Hypothalamus (tissue), 51 donors: ENCODE data around the gene SPEF2.

Experiments used
- DNase-seq, 51 donors: peaks; one replicate each; lab custom pipeline; 2025; lab: John Stamatoyannopoulos, UW

The SPEF2 gene, protein sequence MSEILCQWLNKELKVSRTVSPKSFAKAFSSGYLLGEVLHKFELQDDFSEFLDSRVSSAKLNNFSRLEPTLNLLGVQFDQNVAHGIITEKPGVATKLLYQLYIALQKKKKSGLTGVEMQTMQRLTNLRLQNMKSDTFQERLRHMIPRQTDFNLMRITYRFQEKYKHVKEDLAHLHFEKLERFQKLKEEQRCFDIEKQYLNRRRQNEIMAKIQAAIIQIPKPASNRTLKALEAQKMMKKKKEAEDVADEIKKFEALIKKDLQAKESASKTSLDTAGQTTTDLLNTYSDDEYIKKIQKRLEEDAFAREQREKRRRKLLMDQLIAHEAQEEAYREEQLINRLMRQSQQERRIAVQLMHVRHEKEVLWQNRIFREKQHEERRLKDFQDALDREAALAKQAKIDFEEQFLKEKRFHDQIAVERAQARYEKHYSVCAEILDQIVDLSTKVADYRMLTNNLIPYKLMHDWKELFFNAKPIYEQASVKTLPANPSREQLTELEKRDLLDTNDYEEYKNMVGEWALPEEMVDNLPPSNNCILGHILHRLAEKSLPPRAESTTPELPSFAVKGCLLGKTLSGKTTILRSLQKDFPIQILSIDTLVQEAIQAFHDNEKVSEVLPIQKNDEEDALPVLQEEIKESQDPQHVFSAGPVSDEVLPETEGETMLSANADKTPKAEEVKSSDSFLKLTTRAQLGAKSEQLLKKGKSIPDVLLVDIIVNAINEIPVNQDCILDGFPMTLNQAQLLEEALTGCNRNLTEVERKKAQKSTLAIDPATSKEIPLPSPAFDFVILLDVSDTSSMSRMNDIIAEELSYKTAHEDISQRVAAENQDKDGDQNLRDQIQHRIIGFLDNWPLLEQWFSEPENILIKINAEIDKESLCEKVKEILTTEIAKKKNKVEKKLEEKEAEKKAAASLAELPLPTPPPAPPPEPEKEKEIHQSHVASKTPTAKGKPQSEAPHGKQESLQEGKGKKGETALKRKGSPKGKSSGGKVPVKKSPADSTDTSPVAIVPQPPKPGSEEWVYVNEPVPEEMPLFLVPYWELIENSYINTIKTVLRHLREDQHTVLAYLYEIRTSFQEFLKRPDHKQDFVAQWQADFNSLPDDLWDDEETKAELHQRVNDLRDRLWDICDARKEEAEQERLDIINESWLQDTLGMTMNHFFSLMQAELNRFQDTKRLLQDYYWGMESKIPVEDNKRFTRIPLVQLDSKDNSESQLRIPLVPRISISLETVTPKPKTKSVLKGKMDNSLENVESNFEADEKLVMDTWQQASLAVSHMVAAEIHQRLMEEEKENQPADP (N-terminal part only)

DNA sequence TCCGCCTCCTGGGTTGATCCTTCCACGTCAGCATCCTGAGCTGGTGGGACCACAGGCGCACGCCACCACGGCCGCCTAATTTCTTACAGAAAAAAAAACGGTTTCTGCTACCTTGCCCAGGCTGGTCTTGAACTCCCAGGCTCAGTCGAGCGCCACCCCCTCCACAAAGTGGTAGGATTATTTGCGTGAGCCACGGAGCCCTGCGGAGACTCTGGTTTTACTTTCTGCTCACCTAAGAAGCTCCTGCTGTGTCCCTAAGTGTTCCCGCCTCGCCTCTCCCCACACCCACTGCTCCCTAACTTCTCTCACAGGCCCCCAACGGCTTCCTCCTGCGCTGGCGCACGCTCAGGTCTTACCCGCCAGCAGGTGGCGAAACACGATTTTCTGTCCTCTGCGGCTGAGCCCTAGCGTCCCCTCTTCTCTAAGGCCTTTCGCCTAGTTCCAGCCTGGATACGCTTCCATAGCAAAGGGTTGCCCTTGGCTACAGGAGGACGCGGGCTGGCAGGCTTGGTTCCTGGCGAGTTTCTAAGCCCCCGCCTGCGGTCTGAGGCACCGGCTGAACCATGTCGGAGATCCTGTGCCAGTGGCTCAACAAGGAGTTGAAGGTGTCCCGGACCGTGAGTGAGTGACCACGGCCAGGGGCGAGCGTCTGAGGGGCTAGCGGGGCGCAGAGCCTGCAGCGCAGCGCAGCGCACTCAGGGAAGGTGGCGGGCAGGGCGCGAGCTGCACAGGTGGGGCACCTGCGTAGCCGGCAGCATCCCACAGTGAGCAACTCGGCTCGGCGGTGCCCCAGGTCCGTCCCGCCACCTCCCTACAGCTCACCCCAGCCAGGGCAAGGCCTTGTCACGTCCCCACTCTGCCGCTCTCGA lies at the start of gene SPEF2:
TSS of gene SPEF2 (plus strand) at position 429 of the 869 bp plus-strand sequence. CDS start at position 564, 135 bp downstream.
- DNase-seq, result peak in 50 of 51 donors; percentile 14 to 86 (median 66)

DNA sequence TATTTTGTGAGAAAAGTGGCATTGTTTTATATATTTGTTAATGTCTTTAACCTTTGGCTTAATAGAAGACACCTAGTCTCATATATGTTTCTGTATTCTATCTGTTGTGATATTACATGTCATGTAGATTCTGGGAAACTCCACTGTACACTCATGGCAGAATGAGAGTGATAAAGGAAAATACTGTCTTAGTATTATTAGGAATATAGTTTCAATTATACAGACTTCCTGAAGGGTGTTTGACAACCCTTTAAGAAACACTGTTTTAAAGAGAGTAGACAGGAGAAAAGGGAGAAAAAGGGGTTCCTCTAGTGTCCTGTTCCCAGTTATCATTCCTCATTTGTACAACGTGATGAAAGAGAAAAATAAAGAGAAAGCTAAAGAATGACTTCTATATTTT lies 42.1 kb upstream of the SPEF2 start:
- no peak for DNase-seq

DNA sequence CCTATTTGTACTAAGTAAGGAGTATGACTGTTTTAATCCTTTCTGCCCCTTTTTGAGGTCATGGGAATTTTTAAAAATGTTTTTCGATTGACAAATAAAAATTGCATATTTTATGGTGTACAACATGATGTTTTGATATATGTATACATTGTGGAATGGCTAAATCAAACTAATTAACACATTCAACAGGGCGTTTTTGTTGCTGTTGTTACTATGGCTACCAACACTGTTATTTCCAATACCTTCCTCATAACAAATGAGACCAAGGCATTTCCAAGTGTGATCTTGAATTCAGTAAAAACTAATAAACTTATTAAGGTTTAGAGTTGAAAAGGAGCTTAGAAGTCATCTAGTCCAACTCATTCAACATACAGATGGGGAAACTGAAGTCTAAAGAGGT lies 30.2 kb upstream of the SPEF2 start:
- DNase-seq, result no peak

DNA sequence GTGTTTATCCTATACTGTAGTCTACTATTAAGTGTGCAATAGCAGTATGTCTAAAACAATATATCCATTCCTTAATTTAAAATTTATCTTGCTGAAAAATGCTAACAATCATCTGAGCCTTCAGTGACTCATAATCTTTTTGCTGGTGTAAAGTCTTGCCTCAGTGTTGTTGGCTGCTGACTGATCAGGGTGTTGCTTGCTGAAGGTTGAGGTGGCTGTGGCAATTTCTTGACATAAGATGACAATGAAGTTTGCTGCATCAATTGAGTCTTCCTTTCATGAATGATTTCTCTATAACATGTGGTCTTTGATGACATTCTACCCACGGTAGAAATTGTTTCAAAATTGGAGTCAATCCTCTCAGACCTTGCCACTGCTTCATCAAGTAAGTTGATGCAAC lies 24.3 kb upstream of the SPEF2 start:
- DNase-seq, result no peak

- DNase-seq, result no peak
Measured at GRCh38 chr5:35598707-35599370, 18.8 kb upstream of the SPEF2 start.

- DNase-seq, result no peak
Measured at GRCh38 chr5:35600591-35600990, 17.1 kb upstream of the SPEF2 start.

DNA sequence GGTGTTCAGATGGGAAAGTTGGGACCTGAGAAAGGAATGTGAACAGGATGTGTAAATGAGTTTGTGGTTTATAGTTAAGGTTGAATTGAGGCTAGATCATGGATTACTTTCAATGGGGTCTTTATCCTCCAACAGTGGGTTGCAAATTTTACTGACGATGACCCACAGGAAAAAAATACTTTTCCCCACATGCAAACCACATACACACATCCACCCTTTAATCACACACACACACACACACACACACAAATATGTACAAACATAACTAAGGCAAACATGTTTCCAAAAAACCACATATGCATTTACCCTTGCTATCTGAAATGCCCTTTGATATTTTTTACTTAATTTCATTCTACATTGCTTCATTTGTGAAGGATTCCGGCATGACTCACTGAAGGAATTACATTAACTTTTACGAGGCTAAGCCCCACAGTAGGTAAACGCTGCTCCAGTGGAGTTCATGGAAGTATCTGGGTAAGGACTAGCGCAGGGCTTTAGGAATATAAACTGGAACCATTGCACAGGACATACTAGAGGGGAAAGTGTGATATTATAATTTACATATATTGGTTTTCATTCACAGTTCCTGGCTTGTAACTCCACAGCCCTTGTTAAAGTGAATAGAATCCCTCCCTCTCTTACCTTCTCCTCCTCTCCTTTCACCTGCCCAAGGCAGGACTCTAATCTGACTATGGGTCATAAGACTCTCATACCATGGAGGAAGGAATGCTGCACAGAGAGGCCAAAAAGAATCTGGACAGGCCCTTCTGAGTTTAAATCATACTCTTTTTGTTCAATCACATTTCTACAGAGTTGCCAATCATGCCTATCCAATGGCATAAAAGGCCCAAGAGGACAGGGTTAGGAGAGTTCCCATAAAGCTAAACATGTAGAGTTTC lies 8.5 kb upstream of the SPEF2 start:
- no peak for DNase-seq

DNA sequence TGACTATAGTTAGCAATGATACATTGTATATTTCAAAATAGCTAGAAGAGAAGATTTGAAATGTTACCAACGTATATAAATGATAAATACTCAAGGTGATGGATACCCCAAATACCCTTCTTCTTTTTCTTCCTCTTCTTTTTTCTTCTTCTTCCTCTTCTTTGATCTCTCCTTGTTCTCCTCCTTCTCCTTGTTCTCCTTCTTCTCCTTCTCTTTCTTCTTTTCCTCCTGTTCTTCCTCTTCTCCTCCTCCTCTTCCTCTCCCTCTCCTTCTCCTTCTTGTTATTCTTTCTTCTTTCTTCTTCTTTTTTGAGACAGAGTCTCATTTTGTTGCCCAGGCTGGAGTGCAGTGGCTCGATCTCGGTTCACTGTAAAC lies 616 bp upstream of the SPEF2 start:
- DNase-seq, result no peak

GRCh38 chr5:35618304-35618636 lies 607 bp downstream of the SPEF2 start:
- peak in 2 of 51 donors; percentile 31 to 41 for DNase-seq

DNA sequence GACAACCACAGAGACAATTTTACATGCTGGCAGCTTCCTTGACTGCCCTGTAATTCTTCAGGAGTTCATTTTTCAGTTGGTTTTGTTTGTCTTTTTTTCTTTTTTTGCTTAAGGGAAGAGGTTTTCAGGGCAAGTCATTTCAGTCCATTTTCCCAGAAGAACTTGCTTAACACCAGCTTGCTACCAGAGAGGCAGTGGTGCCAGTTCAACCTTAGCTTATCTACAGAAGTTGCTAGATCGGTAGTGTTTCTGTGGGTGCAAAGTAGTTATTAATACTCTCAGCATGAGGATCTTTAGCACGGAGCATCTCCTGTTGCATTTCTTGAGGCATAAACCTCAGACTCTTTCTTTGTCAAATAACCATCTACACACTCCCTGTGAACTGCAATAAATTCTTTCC lies 1.1 kb downstream of the SPEF2 start:
- no peak for DNase-seq

DNA sequence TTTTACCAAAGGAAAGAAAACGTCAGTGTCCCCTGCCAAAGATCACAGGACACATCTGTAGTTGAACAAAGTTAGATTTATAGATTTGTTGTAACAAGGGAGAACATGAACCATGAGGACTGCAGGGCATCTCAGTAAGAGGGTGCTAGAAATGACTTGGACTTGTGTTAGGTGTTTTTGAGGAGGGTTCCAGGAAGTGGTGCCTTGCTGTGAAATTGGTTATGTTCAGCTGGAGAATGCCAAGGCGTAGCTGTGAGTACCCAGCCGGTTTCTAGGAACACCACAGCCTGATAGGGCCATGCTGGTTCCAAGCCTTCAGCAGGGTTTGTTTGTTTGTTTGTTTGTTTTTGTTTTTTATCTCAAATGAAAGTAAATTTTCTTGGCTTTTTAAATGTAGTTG lies 5.3 kb downstream of the SPEF2 start:
- no peak for DNase-seq

DNA sequence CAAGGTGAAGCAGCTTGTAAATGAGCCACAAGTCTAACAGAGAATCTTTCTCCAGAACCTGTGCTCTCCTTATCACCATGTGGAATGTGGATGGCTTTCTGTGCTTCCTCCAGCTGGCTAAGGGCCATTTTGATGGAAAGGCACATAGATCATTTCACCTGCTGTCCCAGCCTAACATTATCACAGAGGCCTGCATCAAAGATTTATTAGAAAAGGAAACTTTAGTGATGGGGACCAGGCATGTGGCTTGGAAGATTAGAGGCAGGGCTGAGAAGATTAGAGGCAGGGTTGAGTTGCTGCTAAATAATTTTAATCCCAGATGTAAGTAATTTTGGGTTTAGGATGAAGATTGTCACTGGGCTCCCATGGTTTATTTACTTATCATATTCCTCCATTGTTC lies 6.3 kb downstream of the SPEF2 start:
- no peak for DNase-seq

DNA sequence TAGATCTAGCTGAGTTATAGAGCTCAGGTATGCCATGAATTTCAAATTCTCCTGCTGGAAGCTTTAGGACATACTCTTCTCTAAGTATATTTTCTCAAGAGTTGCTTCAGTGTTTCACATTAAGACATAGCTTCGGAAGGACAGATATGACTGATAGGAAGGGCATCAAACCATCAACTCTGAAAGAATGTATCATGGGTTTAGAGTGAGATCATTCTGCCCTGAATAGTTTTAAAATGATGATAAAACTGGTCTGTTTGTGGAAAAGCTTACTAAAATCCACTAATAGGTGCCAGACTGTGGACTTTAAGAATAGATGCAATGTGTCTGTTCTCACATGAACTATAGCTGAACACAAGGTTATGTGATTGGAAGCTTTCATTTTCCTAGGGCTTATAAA lies 8.4 kb downstream of the SPEF2 start:
- DNase-seq, result no peak

- no peak for DNase-seq
Measured at GRCh38 chr5:35626553-35626952, 8.9 kb downstream of the SPEF2 start.

DNA sequence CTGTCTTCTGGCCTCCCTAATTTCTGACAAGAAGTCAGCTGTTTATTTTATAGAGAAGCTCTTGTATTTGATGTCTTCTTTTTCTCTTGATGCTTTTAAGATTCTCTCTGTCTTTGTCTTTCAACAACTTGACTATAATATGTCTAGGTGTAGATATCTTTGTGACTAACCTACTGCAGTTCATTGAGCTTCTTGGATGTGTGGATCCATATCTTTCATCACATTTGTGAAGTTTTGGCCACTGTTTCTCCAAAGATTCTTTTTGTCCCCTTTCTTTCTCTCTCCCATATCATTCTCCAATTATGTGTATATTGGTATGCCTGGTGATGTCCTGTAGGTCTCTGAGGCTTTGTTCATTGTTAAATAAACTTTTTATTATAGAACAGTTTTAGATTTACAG lies 16.7 kb downstream of the SPEF2 start:
- DNase-seq, result no peak

DNA sequence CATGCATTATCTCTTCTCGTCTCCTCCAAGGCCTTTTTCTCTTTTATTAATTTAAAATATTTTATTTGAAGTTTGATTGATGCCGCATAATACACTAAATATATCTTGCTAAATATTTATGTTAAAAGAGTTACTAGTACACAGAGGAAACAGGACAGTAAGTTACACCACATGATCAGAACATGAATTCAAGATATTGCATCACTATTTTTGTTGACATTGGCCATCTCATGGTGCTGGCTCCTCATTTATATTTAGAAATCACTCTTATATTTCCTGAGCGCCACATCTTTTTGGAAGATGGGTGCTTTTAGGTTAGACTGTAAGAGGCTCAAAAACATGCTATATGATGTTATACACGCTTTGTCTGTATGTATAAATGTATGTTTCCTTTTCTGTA lies 23.0 kb downstream of the SPEF2 start:
- no peak for DNase-seq

DNA sequence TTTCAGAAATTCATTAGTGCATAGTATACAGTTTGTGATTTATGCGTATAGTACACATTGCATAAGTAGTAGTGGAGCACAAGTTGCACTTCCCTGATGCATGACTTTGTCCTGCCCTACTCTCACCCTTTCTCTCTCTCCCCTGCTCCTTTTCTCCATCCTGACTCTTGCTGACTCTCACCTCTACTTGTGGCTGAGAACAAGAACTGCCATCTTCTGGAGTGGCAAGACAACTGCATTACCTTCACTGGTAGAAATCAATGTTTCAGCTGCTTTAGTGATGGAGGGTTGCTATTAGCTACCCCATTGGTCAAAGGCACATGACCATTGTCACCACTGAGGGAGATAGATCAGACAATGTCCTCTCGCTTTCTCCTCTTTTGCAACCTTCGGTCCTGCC lies 26.9 kb downstream of the SPEF2 start:
- no peak for DNase-seq

- DNase-seq, result no peak
Measured at GRCh38 chr5:35647128-35647527, 29.5 kb downstream of the SPEF2 start.

- no peak for DNase-seq
Measured at GRCh38 chr5:35647712-35648111, 30.0 kb downstream of the SPEF2 start.
